OCI-LY7 (cell line): Measurements from ENCODE around the gene ZNF484. TPM values are rescaled to one million over a fixed set of nuclear protein-coding genes. Genes with fewer than 3 reads are reported as not detected.
"Not testable (repeated sequence)": the region's sequence is repeated elsewhere in the genome, so short reads cannot be mapped to it uniquely, and the experiment has no call there.

Experiments
- BruUV-seq: library from RNA; stranded (reverse); fragments of 400-500 nt; replicated peaks from 2 replicates; lab custom pipeline; 2021; lab: Mats Ljungman, UMichigan
- CTCF ChIA-PET: fragments of 300-600 bp; sonication (Branson Sonifier 250); formaldehyde crosslinking; loops from one replicate; lab custom pipeline; 2022; ENCODE audit warnings: antibody characterized with exemption; ENCODE audit not compliant: unreplicated experiment; lab: Charles Lee
- POLR2A ChIA-PET: fragments of 300-600 bp; sonication (Branson Sonifier 250); formaldehyde crosslinking; loops from one replicate; lab custom pipeline; 2022; ENCODE audit warnings: antibody characterized with exemption; lab: Charles Lee
- DNase-seq: peaks from one replicate; pipeline ENCODE4 v3.0.0-alpha.2; 2015; ENCODE audit warnings: low spot score
- H2AFZ ChIP-seq: fragments of 200-600 bp; sonication (generic), shearing (Covaris generic); 2 replicates; pipeline ENCODE4 v1.6.1; 2014; ENCODE audit warnings: mild to moderate bottlenecking, antibody characterized with exemption, low read length, moderate library complexity
- H3K27ac ChIP-seq: fragments of 200-600 bp; sonication (generic); 2 replicates; pipeline ENCODE4 v1.5.1; 2014; ENCODE audit warnings: mixed run types, low read depth, mild to moderate bottlenecking, moderate library complexity, low read length, inconsistent platforms; ENCODE audit not compliant: poor library complexity, severe bottlenecking
- H3K36me3 ChIP-seq: fragments of 200-600 bp; sonication (generic); 2 replicates; pipeline ENCODE4 v1.6.1; 2014; ENCODE audit warnings: mild to moderate bottlenecking, antibody characterized with exemption, low read length, moderate library complexity, mixed read lengths; ENCODE audit not compliant: insufficient read depth
- H3K4me1 ChIP-seq: fragments of 200-600 bp; sonication (generic); 2 replicates; pipeline ENCODE4 v1.5.1; 2014; ENCODE audit warnings: mild to moderate bottlenecking, low read length; ENCODE audit not compliant: insufficient read depth, poor library complexity, severe bottlenecking
- H3K4me2 ChIP-seq: fragments of 200-600 bp; sonication (generic); 2 replicates; pipeline ENCODE4 v1.6.1; 2014; ENCODE audit warnings: mild to moderate bottlenecking, low read length
- H3K4me3 ChIP-seq: fragments of 200-600 bp; sonication (generic); 2 replicates; pipeline ENCODE4 v1.5.1; 2014; ENCODE audit warnings: mild to moderate bottlenecking, low read depth, low read length; ENCODE audit not compliant: poor library complexity, severe bottlenecking
- H3K79me2 ChIP-seq: fragments of 200-600 bp; sonication (generic); 2 replicates; pipeline ENCODE4 v1.6.1; 2016; ENCODE audit warnings: low read depth, mild to moderate bottlenecking, low read length, moderate library complexity, mixed read lengths; ENCODE audit not compliant: insufficient read depth
- H3K9me2 ChIP-seq: fragments of 200-600 bp; sonication (generic); 2 replicates; pipeline ENCODE4 v1.6.1; 2016; ENCODE audit warnings: mild to moderate bottlenecking, low read length, mixed read lengths; ENCODE audit not compliant: insufficient read depth
- H3K9me3 ChIP-seq: fragments of 200-600 bp; sonication (generic); 2 replicates; pipeline ENCODE4 v1.6.1; 2014; ENCODE audit warnings: mild to moderate bottlenecking, mixed run types, low read length, mixed read lengths
- H4K20me1 ChIP-seq: fragments of 200-600 bp; sonication (generic); 2 replicates; pipeline ENCODE4 v1.6.1; 2014; ENCODE audit warnings: mild to moderate bottlenecking, antibody characterized with exemption, low read length, moderate library complexity, mixed read lengths; ENCODE audit not compliant: insufficient read depth
- EZH2phosphoT487 ChIP-seq: fragments of 200-600 bp; sonication (generic); IDR thresholded peaks from 2 replicates; pipeline ENCODE4 v1.6.1; 2018; ENCODE audit warnings: low read depth, borderline replicate concordance, mild to moderate bottlenecking, mixed run types, antibody characterized with exemption, low read length, moderate library complexity, mixed read lengths
- intact Hi-C: fragments of 100-400 bp; cut with micrococcal nuclease; formaldehyde crosslinking; loops from one replicate; pipeline ENCODE4 v1.10.0; 2022; ENCODE audit not compliant: unreplicated experiment
- total RNA-seq, 2 experiments: library from RNA; depleted of rRNA in 1 of 2; stranded (reverse); fragments of >200 nt in 1 of 2; shearing (Covaris generic) in 1 of 2; gene quantifications; 2 replicates each; pipeline ENCODE4 v1.2.3, GENCODE V29; 2014 to 2022
- TF ChIP-seq, protein P1 (sequence below): fragments of 200-600 bp; sonication (generic); conservative IDR thresholded peaks from 2 replicates; pipeline ENCODE4 v1.5.1; 2014; ENCODE audit warnings: mild to moderate bottlenecking, antibody characterized with exemption, low read length, moderate library complexity, mixed read lengths

ZNF484 gene
- total RNA-seq, 2 experiments from 2014 or later = 8.0 to 10.1 TPM

DNA sequence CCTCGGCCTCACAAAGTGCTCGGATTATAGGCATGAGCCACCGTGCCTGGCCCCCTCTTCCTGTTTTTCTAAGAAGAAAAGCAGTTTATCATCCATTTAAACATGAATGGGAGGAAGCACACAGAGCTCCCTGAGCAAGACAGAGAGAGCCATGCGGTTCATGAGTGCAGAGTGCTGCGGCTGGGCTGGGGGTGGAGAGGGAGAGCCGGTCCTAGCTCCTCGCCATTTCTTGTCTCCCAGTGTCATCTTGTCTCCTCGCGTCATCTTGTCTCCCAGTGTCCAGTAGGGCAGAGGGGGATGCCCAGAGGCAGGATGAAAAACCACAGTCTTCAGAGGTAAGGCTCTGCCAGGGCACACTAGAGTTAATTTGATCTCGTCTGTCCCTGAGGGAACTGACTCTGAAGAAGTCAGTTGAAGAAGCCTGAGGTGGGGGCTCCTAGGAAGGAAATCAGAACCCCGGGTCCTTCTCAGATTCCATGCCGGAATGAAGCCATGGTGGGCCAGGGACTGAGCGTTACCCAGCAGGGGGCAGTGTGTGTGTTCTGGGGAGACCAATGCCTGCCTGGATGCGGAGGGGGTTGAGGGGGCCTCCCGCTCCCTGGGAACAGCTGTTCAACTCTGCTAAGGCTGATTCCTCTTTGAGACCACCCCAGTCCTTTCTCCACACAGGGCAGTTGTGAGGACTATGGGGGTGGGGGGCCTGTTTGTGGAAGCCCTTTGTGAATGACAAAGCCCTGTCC is 6.0 kb upstream of the ZNF484 start:
- intact Hi-C loops, POLR2A ChIA-PET, BruUV-seq: not testable (repeated sequence)

DNA sequence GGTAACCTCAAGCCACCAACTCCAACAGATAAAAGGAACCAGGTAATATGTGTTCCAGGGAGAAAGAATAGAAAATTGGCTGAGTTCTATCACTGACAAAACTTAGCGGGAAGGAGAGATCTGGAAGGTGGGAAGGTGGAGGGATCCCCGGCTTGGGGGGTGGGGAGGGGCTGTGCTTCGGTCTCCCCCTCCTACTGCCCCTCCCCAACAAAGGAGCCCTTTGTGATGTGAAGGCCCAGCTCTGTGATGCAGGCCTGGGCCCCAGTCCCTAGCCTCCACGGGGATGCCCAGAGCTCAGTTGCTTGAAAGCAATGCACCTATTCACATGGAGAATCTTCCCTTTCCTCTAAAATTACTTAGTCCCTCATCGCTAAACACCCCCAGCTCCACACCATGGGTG is 4.4 kb upstream of the ZNF484 start:
- Histone ChIP-seq H3K9me2 (no peaks in the 10 kb centered on the region), H3K27ac (no peak overlapping the region), H2AFZ (no peak overlapping the region), H3K4me3 (no peak overlapping the region), H3K79me2 (peaks cover 4% of the 10 kb centered on the region), H3K4me1 (peaks cover 7% of the 10 kb centered on the region), H3K36me3 (no peaks in the 10 kb centered on the region), H3K4me2 (no peak overlapping the region), H3K9me3 (peaks cover 5% of the 10 kb centered on the region; the same call in 1 of the 2 replicates), H4K20me1 (no peaks in the 10 kb centered on the region)
- intact Hi-C loops = no loop called here
- ChIA-PET POLR2A (interaction anchor here (0.7 kb wide), 1 partner anchor 76 kb away, joined by 7 read pairs; no protein-coding TSS in a partner anchor), CTCF (no interaction called here)
- BruUV-seq = no TSS peak
- TF ChIP-seq, protein P1, sequence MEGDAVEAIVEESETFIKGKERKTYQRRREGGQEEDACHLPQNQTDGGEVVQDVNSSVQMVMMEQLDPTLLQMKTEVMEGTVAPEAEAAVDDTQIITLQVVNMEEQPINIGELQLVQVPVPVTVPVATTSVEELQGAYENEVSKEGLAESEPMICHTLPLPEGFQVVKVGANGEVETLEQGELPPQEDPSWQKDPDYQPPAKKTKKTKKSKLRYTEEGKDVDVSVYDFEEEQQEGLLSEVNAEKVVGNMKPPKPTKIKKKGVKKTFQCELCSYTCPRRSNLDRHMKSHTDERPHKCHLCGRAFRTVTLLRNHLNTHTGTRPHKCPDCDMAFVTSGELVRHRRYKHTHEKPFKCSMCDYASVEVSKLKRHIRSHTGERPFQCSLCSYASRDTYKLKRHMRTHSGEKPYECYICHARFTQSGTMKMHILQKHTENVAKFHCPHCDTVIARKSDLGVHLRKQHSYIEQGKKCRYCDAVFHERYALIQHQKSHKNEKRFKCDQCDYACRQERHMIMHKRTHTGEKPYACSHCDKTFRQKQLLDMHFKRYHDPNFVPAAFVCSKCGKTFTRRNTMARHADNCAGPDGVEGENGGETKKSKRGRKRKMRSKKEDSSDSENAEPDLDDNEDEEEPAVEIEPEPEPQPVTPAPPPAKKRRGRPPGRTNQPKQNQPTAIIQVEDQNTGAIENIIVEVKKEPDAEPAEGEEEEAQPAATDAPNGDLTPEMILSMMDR = no peak
- no peak for TF ChIP-seq EZH2phosphoT487
- no peak for DNase-seq

More for the DNA sequence above, 6.0 kb upstream of the ZNF484 start:
- TF ChIP-seq, protein P1 = peak; percentile 32; the same call in 1 of the 2 replicates
- H3K4me3 ChIP-seq, H3K9me3 ChIP-seq, H3K36me3 ChIP-seq, H3K79me2 ChIP-seq, H2AFZ ChIP-seq, H3K4me2 ChIP-seq, H4K20me1 ChIP-seq, CTCF ChIA-PET, H3K9me2 ChIP-seq, H3K4me1 ChIP-seq, H3K27ac ChIP-seq, DNase-seq: not testable (repeated sequence)

DNA sequence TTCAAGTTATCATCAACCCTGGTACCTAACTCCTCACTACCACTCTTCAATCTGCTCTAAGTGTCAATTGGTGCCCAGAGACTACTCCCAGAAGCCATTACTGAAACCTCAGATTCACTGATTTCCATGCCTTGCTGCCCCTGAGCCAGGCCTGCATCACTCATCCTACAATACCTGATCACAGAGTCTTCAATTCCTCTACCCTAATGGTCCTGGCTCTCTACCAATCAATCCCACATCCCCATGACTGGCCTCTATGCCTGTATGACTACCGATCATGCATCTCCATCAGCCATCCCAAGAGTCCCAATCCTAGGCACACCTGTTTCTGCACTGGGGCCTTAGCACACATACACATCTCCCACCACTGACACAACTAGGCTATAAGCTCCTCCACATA is 2.5 kb downstream of the ZNF484 start:
- intact Hi-C loops = no loop called here
- no peak overlapping the region for H2AFZ ChIP-seq

More for the DNA sequence above, 2.5 kb downstream of the ZNF484 start:
- H3K4me1 ChIP-seq = peaks cover 18% of the 10 kb centered on the region
- peaks cover 31% of the 10 kb centered on the region for H3K79me2 ChIP-seq
- BruUV-seq = no TSS peak
- H3K27ac ChIP-seq = no peak overlapping the region
- H3K4me2 ChIP-seq = peak overlapping the region; percentile 79
- H3K9me2 ChIP-seq = no peaks in the 10 kb centered on the region
- peaks cover 5% of the 10 kb centered on the region; the same call in 1 of the 2 replicates for H3K9me3 ChIP-seq
- H4K20me1 ChIP-seq = no peaks in the 10 kb centered on the region
- ChIA-PET POLR2A (interaction anchor here (1.2 kb wide), 1 partner anchor 10 kb away, joined by 3 read pairs; no protein-coding TSS in a partner anchor), CTCF (no interaction called here)
- TF ChIP-seq, protein P1 = no peak
- no peak for TF ChIP-seq EZH2phosphoT487
- no peak overlapping the region for H3K4me3 ChIP-seq
- peaks cover 18% of the 10 kb centered on the region for H3K36me3 ChIP-seq
- DNase-seq = no peak
